AG10803 (cell line): ENCODE results near the gene QRSL1.
A peak's percentile ranks its signal among the peaks of the same experiment; 100 is the strongest.

Experiments used
- DNase-seq: peaks from one replicate; pipeline ENCODE4 v3.0.0; 2010; ENCODE audit warnings: low read depth
- H3K4me3 ChIP-seq: 2 replicates; pipeline ENCODE4 v1.5.1; 2011; ENCODE audit warnings: mild to moderate bottlenecking, low read length, control low read depth
- CTCF ChIP-seq: conservative IDR thresholded peaks from 2 replicates; pipeline ENCODE4 v1.5.1; 2011; ENCODE audit warnings: mild to moderate bottlenecking, low read length, control low read depth, inconsistent platforms

The QRSL1 gene

GRCh38 chr6:106677282-106677681, 47.9 kb downstream of the QRSL1 start:
- no peak for DNase-seq
- H3K4me3 ChIP-seq, result no peak overlapping the region
- TF ChIP-seq CTCF, result no peak

- H3K4me3 ChIP-seq, result no peak overlapping the region
- no peak for TF ChIP-seq CTCF
- no peak for DNase-seq
These were observed 54.6 kb downstream of the QRSL1 start for GRCh38 chr6:106684011-106684410.

- no peak for DNase-seq
- no peak for TF ChIP-seq CTCF
These were observed 56.5 kb downstream of the QRSL1 start for GRCh38 chr6:106685833-106686232.

GRCh38 chr6:106688177-106688951, 59.0 kb downstream of the QRSL1 start:
- no peak for TF ChIP-seq CTCF

More at GRCh38 chr6:106685833-106686232, 56.5 kb downstream of the QRSL1 start:
- H3K4me3 ChIP-seq, result no peak overlapping the region

GRCh38 chr6:106692112-106692818, 62.9 kb downstream of the QRSL1 start:
- TF ChIP-seq CTCF, result no peak
- DNase-seq, result peak; percentile 52
- H3K4me3 ChIP-seq, result no peak overlapping the region

More at GRCh38 chr6:106688177-106688951, 59.0 kb downstream of the QRSL1 start:
- no peak overlapping the region for H3K4me3 ChIP-seq
- peak; percentile 19 for DNase-seq

GRCh38 chr6:106692819-106693208, 63.4 kb downstream of the QRSL1 start:
- DNase-seq, result no peak
- no peak for TF ChIP-seq CTCF

GRCh38 chr6:106693418-106693817, 64.0 kb downstream of the QRSL1 start:
- H3K4me3 ChIP-seq, result no peak overlapping the region
- TF ChIP-seq CTCF, result no peak
- DNase-seq, result no peak

More at GRCh38 chr6:106692819-106693208, 63.4 kb downstream of the QRSL1 start:
- H3K4me3 ChIP-seq, result no peak overlapping the region
